ENCODE results near the gene ENOX1.

Gene ENOX1

GRCh38 chr13:43545317-43545874 is 241.4 kb downstream of the ENOX1 start:
- TF ChIP-seq TAF1 (IDR thresholded peaks at IDR 0.05; ENCODE audit: borderline replicate concordance, insufficient read depth, low read length) (no peak), POLR2AphosphoS5 (IDR thresholded peaks at IDR 0.05; ENCODE audit: low read depth, low read length) (no peak), FOXP2 (optimal IDR thresholded peaks at IDR 0.05; ENCODE audit: borderline replicate concordance, extremely low read depth, extremely low read length, insufficient read depth) (no peak)
- TF ChIP-seq, protein P1, sequence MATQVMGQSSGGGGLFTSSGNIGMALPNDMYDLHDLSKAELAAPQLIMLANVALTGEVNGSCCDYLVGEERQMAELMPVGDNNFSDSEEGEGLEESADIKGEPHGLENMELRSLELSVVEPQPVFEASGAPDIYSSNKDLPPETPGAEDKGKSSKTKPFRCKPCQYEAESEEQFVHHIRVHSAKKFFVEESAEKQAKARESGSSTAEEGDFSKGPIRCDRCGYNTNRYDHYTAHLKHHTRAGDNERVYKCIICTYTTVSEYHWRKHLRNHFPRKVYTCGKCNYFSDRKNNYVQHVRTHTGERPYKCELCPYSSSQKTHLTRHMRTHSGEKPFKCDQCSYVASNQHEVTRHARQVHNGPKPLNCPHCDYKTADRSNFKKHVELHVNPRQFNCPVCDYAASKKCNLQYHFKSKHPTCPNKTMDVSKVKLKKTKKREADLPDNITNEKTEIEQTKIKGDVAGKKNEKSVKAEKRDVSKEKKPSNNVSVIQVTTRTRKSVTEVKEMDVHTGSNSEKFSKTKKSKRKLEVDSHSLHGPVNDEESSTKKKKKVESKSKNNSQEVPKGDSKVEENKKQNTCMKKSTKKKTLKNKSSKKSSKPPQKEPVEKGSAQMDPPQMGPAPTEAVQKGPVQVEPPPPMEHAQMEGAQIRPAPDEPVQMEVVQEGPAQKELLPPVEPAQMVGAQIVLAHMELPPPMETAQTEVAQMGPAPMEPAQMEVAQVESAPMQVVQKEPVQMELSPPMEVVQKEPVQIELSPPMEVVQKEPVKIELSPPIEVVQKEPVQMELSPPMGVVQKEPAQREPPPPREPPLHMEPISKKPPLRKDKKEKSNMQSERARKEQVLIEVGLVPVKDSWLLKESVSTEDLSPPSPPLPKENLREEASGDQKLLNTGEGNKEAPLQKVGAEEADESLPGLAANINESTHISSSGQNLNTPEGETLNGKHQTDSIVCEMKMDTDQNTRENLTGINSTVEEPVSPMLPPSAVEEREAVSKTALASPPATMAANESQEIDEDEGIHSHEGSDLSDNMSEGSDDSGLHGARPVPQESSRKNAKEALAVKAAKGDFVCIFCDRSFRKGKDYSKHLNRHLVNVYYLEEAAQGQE (IDR thresholded peaks at IDR 0.05; ENCODE audit: insufficient read depth in 1 of 2, low read depth in 2 of 2, low read length in 2 of 2), result no peak

DNA sequence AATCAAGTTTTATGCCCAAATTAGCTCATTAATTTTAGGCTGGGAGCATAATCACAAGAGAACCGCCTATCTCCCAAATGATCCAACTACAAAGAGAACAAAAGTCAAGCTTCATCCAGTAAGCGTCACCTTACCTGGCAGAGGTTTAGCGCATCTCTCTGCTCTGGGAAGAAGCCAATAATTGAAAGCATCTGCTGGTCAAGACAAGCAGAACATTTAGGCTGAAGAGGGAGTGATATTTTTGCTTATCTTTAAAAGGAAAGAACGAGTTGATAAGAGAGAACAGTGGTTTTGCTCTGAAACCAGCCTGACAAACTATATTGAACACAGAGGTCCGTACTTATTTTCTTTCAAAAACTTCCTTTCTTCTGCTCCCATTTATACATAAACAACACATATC is 242.1 kb downstream of the ENOX1 start:
- TF ChIP-seq TAF1 (IDR thresholded peaks at IDR 0.05; ENCODE audit: borderline replicate concordance, insufficient read depth, low read length) (no peak), SIN3A (IDR thresholded peaks at IDR 0.05; ENCODE audit: borderline replicate concordance, insufficient read depth, low read length) (no peak), POLR2AphosphoS5 (IDR thresholded peaks at IDR 0.05; ENCODE audit: low read depth, low read length) (no peak), FOXP2 (optimal IDR thresholded peaks at IDR 0.05; ENCODE audit: borderline replicate concordance, extremely low read depth, extremely low read length, insufficient read depth) (no peak)
- TF ChIP-seq, protein P1 (IDR thresholded peaks at IDR 0.05; ENCODE audit: insufficient read depth in 1 of 2, low read depth in 2 of 2, low read length in 2 of 2), result no peak

DNA sequence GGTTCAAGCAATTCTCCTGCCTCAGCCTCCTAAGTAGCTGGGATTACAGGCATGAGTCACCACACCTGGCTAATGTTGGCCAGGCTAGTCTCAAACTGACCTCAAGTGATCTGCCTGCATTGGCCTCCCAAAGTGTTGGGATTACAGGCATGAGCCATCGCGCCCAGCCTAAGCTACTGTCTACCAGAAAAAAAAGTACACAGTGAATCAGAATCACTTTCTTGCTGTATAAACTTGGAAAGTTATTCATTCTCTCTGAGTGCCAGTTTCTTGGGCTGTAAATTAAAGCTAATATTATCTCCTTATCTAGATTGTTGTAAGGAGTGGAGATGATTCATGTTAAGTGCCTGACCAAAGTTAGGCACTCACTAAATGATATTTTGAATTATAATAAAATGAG is 242.8 kb downstream of the ENOX1 start:
- TF ChIP-seq FOXP2 (optimal IDR thresholded peaks at IDR 0.05; ENCODE audit: borderline replicate concordance, extremely low read depth, extremely low read length, insufficient read depth), result no peak
- TF ChIP-seq, protein P1 (IDR thresholded peaks at IDR 0.05; ENCODE audit: insufficient read depth in 1 of 2, low read depth in 2 of 2, low read length in 2 of 2), result no peak
- no peak for TF ChIP-seq SIN3A (IDR thresholded peaks at IDR 0.05; ENCODE audit: borderline replicate concordance, insufficient read depth, low read length)

GRCh38 chr13:43543331-43543730 is 243.4 kb downstream of the ENOX1 start:
- TF ChIP-seq, protein P1 (IDR thresholded peaks at IDR 0.05; ENCODE audit: insufficient read depth in 1 of 2, low read depth in 2 of 2, low read length in 2 of 2), result no peak
- TF ChIP-seq TAF1 (IDR thresholded peaks at IDR 0.05; ENCODE audit: borderline replicate concordance, insufficient read depth, low read length), result no peak
- no peak for TF ChIP-seq FOXP2 (optimal IDR thresholded peaks at IDR 0.05; ENCODE audit: borderline replicate concordance, extremely low read depth, extremely low read length, insufficient read depth)
- no peak for TF ChIP-seq SIN3A (IDR thresholded peaks at IDR 0.05; ENCODE audit: borderline replicate concordance, insufficient read depth, low read length)
- TF ChIP-seq POLR2AphosphoS5 (IDR thresholded peaks at IDR 0.05; ENCODE audit: low read depth, low read length), result no peak

DNA sequence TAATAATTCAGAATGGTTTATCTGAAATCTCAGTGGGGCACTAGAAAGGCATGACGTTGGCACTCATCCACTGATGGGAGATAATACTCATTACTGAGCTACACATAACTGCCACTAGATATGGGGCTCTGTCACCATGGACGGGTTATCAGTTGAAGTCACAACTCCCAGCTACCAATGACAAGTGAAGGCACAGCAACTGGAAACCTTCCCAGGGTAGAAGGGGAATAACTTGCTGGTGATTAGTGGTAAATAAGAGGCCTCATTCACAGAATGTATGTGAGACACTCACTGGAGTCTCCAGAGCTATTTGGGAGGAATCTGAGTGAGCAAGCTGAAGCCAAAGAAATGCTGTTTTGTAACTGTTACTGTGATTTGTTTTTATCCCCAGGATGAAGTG is 249.6 kb downstream of the ENOX1 start:
- no peak for TF ChIP-seq POLR2AphosphoS5 (IDR thresholded peaks at IDR 0.05; ENCODE audit: low read depth, low read length)
- TF ChIP-seq, protein P1 (IDR thresholded peaks at IDR 0.05; ENCODE audit: insufficient read depth in 1 of 2, low read depth in 2 of 2, low read length in 2 of 2), result no peak
- no peak for TF ChIP-seq SIN3A (IDR thresholded peaks at IDR 0.05; ENCODE audit: borderline replicate concordance, insufficient read depth, low read length)
- no peak for TF ChIP-seq TAF1 (IDR thresholded peaks at IDR 0.05; ENCODE audit: borderline replicate concordance, insufficient read depth, low read length)
- no peak for TF ChIP-seq FOXP2 (optimal IDR thresholded peaks at IDR 0.05; ENCODE audit: borderline replicate concordance, extremely low read depth, extremely low read length, insufficient read depth)

All from PFSK-1 (cell line).